ENCODE data around the gene BCL3. TPM values are rescaled to one million over a fixed set of nuclear protein-coding genes. Genes with fewer than 3 reads are reported as not detected.

BCL3 gene
- polyA plus RNA-seq, 1 of the 3 experiments (the other 2 are of a cell fraction): 19.2 TPM

DNA sequence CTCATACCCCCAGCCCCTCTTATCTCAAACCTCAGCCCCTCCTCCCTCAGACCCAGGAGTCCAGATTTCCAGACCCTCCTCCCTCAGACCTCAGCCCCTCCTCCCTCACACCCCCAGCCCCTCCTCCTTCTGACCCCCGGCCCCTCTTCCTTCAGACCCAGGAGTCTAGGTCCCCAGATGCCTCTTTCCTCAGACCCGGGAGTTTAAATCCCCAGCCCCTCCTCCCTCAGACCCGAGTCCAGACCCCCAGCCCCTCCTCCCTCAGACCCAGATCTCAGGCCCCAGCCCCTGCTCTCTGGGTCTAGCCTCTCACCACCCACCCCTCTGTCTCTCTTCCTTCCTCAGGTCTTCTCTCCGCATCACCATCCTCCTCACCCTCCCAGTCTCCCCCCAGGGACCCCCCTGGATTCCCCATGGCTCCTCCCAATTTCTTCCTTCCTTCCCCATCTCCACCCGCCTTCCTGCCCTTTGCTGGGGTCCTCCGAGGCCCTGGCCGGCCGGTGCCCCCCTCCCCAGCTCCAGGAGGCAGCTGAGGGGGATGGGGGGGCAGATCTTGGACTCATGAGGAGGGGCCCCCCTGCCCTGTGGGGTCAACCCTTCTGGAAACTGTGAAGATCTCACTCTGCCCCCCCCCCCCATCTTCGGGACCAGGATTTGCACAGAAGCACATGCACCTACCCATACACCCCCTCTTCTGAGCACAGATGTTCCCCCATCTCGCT, 10.7 kb downstream of the BCL3 start (continued):
- TF ChIP-seq, protein P1, sequence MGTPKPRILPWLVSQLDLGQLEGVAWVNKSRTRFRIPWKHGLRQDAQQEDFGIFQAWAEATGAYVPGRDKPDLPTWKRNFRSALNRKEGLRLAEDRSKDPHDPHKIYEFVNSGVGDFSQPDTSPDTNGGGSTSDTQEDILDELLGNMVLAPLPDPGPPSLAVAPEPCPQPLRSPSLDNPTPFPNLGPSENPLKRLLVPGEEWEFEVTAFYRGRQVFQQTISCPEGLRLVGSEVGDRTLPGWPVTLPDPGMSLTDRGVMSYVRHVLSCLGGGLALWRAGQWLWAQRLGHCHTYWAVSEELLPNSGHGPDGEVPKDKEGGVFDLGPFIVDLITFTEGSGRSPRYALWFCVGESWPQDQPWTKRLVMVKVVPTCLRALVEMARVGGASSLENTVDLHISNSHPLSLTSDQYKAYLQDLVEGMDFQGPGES (IDR thresholded peaks at IDR 0.05; ENCODE audit: low read depth, low read length): no peak
- TF ChIP-seq TEAD4 (IDR thresholded peaks at IDR 0.05; ENCODE audit: borderline replicate concordance, insufficient read depth) (no peak), POLR2AphosphoS5 (IDR thresholded peaks at IDR 0.05; ENCODE audit: low read depth, low read length) (no peak), FOXJ3 (CRISPR knock-in tag; IDR thresholded peaks at IDR 0.05) (no peak), GABPA (IDR thresholded peaks at IDR 0.05; ENCODE audit: low read depth) (no peak), TAF1 (IDR thresholded peaks at IDR 0.05; ENCODE audit: borderline replicate concordance, low read depth, low read length) (no peak), NFIC (IDR thresholded peaks at IDR 0.05; ENCODE audit: borderline replicate concordance) (no peak), EZH2phosphoT487 (IDR thresholded peaks at IDR 0.05; ENCODE audit: borderline replicate concordance, low read depth) (no peak), NRF1 (IDR thresholded peaks at IDR 0.05; ENCODE audit: low read depth, low read length) (no peak), PBX3 (IDR thresholded peaks at IDR 0.05) (no peak), USF2 (IDR thresholded peaks at IDR 0.05; ENCODE audit: borderline replicate concordance, low read depth, low read length) (no peak)

DNA sequence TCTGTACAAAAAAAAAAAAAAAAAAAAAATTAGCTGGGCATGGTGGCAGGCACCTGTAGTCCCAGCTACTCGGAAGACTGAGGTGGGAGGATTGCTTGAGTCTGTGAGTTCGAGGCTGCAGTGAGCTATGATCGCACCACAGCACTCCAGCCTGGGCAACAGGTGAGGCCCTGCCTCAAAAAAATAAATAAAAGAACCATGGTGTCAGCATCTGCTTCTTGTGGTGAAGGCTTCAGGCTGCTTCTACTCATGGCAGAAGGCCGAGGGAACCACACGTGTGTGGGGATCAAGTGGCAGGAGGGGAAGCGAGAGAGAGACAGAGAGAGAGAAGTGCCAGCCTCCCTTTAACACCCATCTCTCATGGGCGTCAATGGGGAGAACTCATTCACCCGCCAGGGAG, 13.5 kb downstream of the BCL3 start:
- H4K20me1 ChIP-seq (ENCODE audit: insufficient read depth): no peaks in the 10 kb centered on the region
- H3K9ac ChIP-seq: no peak overlapping the region
- H3K9me2 ChIP-seq: no peaks in the 10 kb centered on the region
- no peaks in the 10 kb centered on the region for H3K27me3 ChIP-seq (ENCODE audit: insufficient read depth)
- peaks cover 10 to 18% of the 10 kb centered on the region in 2 experiments for H3K36me3 ChIP-seq (replicated peaks in 1 of 2; ENCODE audit: control insufficient read depth in 1 of 2, insufficient read depth in 2 of 2, low read length in 1 of 2)
- no peaks in the 10 kb centered on the region for H3K79me2 ChIP-seq (ENCODE audit: insufficient read depth)
- no peaks in the 10 kb centered on the region for H3K9me3 ChIP-seq
- no peak overlapping the region for H2AFZ ChIP-seq (ENCODE audit: low read depth)
- peaks cover 4% of the 10 kb centered on the region for H3F3A ChIP-seq (replicated peaks; ENCODE audit: insufficient read depth)
- 94% methylated on average over 8 of the region's 8 CpGs for WGBS (ENCODE audit: low lambda C conversion rate)
- H3K27ac ChIP-seq (ENCODE audit: low read depth in 2 of 2, low read length in 1 of 2): no peak overlapping the region
- no peak overlapping the region for H3K4me3 ChIP-seq (ENCODE audit: low read depth in 2 of 2, low read length in 1 of 2)
- POLR2A ChIA-PET: no interaction called here
- peaks cover 0 to 9% of the 10 kb centered on the region in 2 experiments; a peak in 1 of 4 replicates for H3K4me1 ChIP-seq (ENCODE audit: control insufficient read depth in 1 of 2, insufficient read depth in 2 of 2, low read depth in 1 of 2, low read length in 1 of 2)
- CTCF ChIA-PET: interaction anchor here (17.6 kb wide), 1 partner anchor 38 kb away, joined by 598 read pairs; no protein-coding TSS in a partner anchor
- H3K4me2 ChIP-seq: no peak overlapping the region
- DNase-seq: no peak
- TF ChIP-seq REST (IDR thresholded peaks at IDR 0.05; ENCODE audit: low read depth, low read length): no peak
- TF ChIP-seq, protein P2, sequence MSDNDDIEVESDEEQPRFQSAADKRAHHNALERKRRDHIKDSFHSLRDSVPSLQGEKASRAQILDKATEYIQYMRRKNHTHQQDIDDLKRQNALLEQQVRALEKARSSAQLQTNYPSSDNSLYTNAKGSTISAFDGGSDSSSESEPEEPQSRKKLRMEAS (IDR thresholded peaks at IDR 0.05; ENCODE audit: low read depth): no peak
- TF ChIP-seq, protein P3, sequence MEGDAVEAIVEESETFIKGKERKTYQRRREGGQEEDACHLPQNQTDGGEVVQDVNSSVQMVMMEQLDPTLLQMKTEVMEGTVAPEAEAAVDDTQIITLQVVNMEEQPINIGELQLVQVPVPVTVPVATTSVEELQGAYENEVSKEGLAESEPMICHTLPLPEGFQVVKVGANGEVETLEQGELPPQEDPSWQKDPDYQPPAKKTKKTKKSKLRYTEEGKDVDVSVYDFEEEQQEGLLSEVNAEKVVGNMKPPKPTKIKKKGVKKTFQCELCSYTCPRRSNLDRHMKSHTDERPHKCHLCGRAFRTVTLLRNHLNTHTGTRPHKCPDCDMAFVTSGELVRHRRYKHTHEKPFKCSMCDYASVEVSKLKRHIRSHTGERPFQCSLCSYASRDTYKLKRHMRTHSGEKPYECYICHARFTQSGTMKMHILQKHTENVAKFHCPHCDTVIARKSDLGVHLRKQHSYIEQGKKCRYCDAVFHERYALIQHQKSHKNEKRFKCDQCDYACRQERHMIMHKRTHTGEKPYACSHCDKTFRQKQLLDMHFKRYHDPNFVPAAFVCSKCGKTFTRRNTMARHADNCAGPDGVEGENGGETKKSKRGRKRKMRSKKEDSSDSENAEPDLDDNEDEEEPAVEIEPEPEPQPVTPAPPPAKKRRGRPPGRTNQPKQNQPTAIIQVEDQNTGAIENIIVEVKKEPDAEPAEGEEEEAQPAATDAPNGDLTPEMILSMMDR (IDR thresholded peaks at IDR 0.05): no peak
- TF ChIP-seq, protein P4, sequence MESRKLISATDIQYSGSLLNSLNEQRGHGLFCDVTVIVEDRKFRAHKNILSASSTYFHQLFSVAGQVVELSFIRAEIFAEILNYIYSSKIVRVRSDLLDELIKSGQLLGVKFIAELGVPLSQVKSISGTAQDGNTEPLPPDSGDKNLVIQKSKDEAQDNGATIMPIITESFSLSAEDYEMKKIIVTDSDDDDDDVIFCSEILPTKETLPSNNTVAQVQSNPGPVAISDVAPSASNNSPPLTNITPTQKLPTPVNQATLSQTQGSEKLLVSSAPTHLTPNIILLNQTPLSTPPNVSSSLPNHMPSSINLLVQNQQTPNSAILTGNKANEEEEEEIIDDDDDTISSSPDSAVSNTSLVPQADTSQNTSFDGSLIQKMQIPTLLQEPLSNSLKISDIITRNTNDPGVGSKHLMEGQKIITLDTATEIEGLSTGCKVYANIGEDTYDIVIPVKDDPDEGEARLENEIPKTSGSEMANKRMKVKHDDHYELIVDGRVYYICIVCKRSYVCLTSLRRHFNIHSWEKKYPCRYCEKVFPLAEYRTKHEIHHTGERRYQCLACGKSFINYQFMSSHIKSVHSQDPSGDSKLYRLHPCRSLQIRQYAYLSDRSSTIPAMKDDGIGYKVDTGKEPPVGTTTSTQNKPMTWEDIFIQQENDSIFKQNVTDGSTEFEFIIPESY (IDR thresholded peaks at IDR 0.05; ENCODE audit: borderline replicate concordance, low read depth): no peak
- no peak for TF ChIP-seq ELF1 (IDR thresholded peaks at IDR 0.05)
- TF ChIP-seq YY1 (IDR thresholded peaks at IDR 0.05; ENCODE audit: low read depth): no peak
- no peak for TF ChIP-seq SIN3A (IDR thresholded peaks at IDR 0.05; ENCODE audit: borderline replicate concordance, low read depth, low read length)
- no peak for TF ChIP-seq MEF2A (IDR thresholded peaks at IDR 0.05; ENCODE audit: borderline replicate concordance, low read depth)
- no peak for TF ChIP-seq RCOR1 (IDR thresholded peaks at IDR 0.05; ENCODE audit: low read length)
- TF ChIP-seq NFIC (IDR thresholded peaks at IDR 0.05; ENCODE audit: borderline replicate concordance): no peak

All from SK-N-SH (cell line).